Suprapubic skin (tissue), 4 donors: Measurements from ENCODE around the gene WDR83.

ENCODE experiments used
- EP300 ChIP-seq: sonication (generic); formaldehyde crosslinking; IDR thresholded peaks from one replicate; pipeline ENCODE4 v1.6.1; 2017; ENCODE audit warnings: antibody characterized with exemption
- POLR2AphosphoS5 ChIP-seq, 3 donors: sonication (generic); formaldehyde crosslinking; IDR thresholded peaks; one replicate each; pipeline ENCODE4 v1.6.1; 2017; ENCODE audit warnings: antibody characterized with exemption in 3 of 3
- TF ChIP-seq, protein P1 (sequence below), 2 donors: fragments of 200-600 bp in 1 of 2; fragments of 450-650 bp in 1 of 2; sonication (generic) in 1 of 2; IDR thresholded peaks; one replicate each; pipeline ENCODE4 v1.5.1; 2016 to 2019; ENCODE audit warnings: antibody characterized with exemption in 2 of 2, mild to moderate bottlenecking in 1 of 2, moderate library complexity in 1 of 2

DNA sequence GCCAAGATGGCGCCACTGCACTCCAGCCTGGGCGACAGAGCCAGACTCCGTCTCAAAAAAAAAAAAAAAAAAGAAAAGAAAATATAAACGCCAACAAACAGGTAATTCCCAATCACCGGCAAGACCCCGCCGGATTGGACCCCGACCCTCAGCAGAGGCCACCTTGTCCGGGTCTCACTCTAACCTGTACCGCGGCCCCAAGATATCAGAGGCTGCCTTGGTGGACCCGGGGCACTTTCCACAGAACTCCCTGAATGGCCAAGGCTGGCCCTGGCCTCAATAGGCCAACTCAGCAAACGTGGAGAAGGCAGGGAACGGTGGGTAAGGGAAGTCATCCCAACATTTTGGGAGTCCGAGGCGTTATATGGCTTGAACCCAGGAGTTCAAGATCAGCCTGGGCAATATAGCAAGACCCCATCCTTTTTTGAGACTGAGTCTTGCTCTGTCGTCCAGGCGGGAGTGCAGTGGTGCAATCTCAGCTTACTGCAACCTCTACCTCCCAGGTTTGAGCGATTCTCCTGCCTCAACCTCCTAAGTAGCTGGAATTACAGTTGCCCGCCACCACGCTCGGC, 27.9 kb upstream of the WDR83 start:
- TF ChIP-seq, protein P1, sequence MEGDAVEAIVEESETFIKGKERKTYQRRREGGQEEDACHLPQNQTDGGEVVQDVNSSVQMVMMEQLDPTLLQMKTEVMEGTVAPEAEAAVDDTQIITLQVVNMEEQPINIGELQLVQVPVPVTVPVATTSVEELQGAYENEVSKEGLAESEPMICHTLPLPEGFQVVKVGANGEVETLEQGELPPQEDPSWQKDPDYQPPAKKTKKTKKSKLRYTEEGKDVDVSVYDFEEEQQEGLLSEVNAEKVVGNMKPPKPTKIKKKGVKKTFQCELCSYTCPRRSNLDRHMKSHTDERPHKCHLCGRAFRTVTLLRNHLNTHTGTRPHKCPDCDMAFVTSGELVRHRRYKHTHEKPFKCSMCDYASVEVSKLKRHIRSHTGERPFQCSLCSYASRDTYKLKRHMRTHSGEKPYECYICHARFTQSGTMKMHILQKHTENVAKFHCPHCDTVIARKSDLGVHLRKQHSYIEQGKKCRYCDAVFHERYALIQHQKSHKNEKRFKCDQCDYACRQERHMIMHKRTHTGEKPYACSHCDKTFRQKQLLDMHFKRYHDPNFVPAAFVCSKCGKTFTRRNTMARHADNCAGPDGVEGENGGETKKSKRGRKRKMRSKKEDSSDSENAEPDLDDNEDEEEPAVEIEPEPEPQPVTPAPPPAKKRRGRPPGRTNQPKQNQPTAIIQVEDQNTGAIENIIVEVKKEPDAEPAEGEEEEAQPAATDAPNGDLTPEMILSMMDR (IDR thresholded peaks at IDR 0.05) = no peak
- TF ChIP-seq EP300 = no peak
- TF ChIP-seq POLR2AphosphoS5 (IDR thresholded peaks at IDR 0.05) = no peak
